OCI-LY1 (cell line): Measurements from ENCODE around the gene GMDS.

ENCODE experiments used
- H2AFZ ChIP-seq: fragments of 200-600 bp; sonication (generic), shearing (Covaris generic); 2 replicates; pipeline ENCODE4 v1.6.0; 2014; ENCODE audit warnings: antibody characterized with exemption, mild to moderate bottlenecking, low read length
- H3F3A ChIP-seq: fragments of 200-600 bp; sonication (generic), shearing (Covaris generic); 2 replicates; pipeline ENCODE4 v1.6.0; 2014; ENCODE audit warnings: mild to moderate bottlenecking, antibody characterized with exemption, low read length, moderate library complexity; ENCODE audit not compliant: insufficient read depth
- H3K27ac ChIP-seq: fragments of 200-600 bp; sonication (generic); 2 replicates; pipeline ENCODE4 v1.5.1; 2014; ENCODE audit warnings: low read length, mixed run types, mild to moderate bottlenecking, low read depth; ENCODE audit not compliant: poor library complexity, severe bottlenecking
- H3K27me3 ChIP-seq: fragments of 200-600 bp; sonication (generic); 2 replicates; pipeline ENCODE4 v1.6.0; 2014; ENCODE audit warnings: antibody characterized with exemption, mild to moderate bottlenecking, low read length, moderate library complexity; ENCODE audit not compliant: insufficient read depth
- H3K36me3 ChIP-seq: fragments of 200-600 bp; sonication (generic); 2 replicates; pipeline ENCODE4 v1.6.1; 2014; ENCODE audit warnings: mild to moderate bottlenecking, antibody characterized with exemption, low read length, moderate library complexity, mixed read lengths; ENCODE audit not compliant: insufficient read depth
- H3K4me1 ChIP-seq: fragments of 200-600 bp; sonication (generic); 2 replicates; pipeline ENCODE4 v1.5.1; 2014; ENCODE audit warnings: mild to moderate bottlenecking, low read length, moderate library complexity; ENCODE audit not compliant: insufficient read depth, severe bottlenecking
- H3K4me2 ChIP-seq: fragments of 200-600 bp; sonication (generic), shearing (Covaris generic); 2 replicates; pipeline ENCODE4 v1.6.1; 2014; ENCODE audit warnings: low read length
- H3K4me3 ChIP-seq: fragments of 200-600 bp; sonication (generic); 2 replicates; pipeline ENCODE4 v1.5.1; 2014; ENCODE audit warnings: low read length, low read depth, mild to moderate bottlenecking, mixed read lengths; ENCODE audit not compliant: poor library complexity, severe bottlenecking
- H3K79me2 ChIP-seq: fragments of 200-600 bp; shearing (Covaris generic); 2 replicates; pipeline ENCODE4 v1.6.1; 2016; ENCODE audit warnings: mixed run types, low read length, mixed read lengths; ENCODE audit not compliant: insufficient read depth
- H3K9ac ChIP-seq: fragments of 200-600 bp; sonication (generic), shearing (Covaris generic); 2 replicates; pipeline ENCODE4 v1.6.1; 2014; ENCODE audit warnings: mild to moderate bottlenecking, low read length, mixed read lengths
- H3K9me2 ChIP-seq: fragments of 200-600 bp; sonication (generic), shearing (Covaris generic); 2 replicates; pipeline ENCODE4 v1.6.1; 2014; ENCODE audit warnings: low read depth, mild to moderate bottlenecking, low read length, mixed read lengths
- H3K9me3 ChIP-seq: fragments of 200-600 bp; shearing (Covaris generic); 2 replicates; pipeline ENCODE4 v1.6.1; 2014; ENCODE audit warnings: low read length, mixed read lengths
- H4K20me1 ChIP-seq: fragments of 200-600 bp; sonication (generic), shearing (Covaris generic); 2 replicates; pipeline ENCODE4 v1.6.0; 2016; ENCODE audit warnings: mild to moderate bottlenecking, low read length; ENCODE audit not compliant: insufficient read depth
- CTCF ChIP-seq: fragments of 200-600 bp; sonication (generic), shearing (Covaris generic); IDR thresholded peaks from 2 replicates; pipeline ENCODE4 v1.5.1; 2017; ENCODE audit warnings: mild to moderate bottlenecking, antibody characterized with exemption, low read length, moderate library complexity, mixed read lengths
- EZH2 ChIP-seq: fragments of 200-600 bp; sonication (generic), shearing (Covaris generic); IDR thresholded peaks from 2 replicates; pipeline ENCODE4 v1.8.0; 2017; ENCODE audit warnings: borderline replicate concordance, mixed run types, mild to moderate bottlenecking, antibody characterized with exemption, low read length, moderate library complexity, mixed read lengths

GMDS gene

GRCh38 chr6:1761477-1761877, 483.9 kb downstream of the GMDS start:
- Histone ChIP-seq H3K4me1 (no peaks in the 10 kb centered on the region), H3K36me3 (no peaks in the 10 kb centered on the region; the same call in 1 of the 2 replicates), H3K27ac (no peak overlapping the region), H3K79me2 (no peaks in the 10 kb centered on the region), H3K9ac (no peak overlapping the region), H3K9me2 (no peaks in the 10 kb centered on the region), H2AFZ (no peak overlapping the region), H4K20me1 (no peaks in the 10 kb centered on the region), H3F3A (no peaks in the 10 kb centered on the region), H3K4me3 (no peak overlapping the region), H3K9me3 (no peaks in the 10 kb centered on the region), H3K4me2 (no peak overlapping the region), H3K27me3 (no peaks in the 10 kb centered on the region)
- TF ChIP-seq EZH2 (no peak), CTCF (no peak)

GRCh38 chr6:1760876-1761275, 484.5 kb downstream of the GMDS start:
- Histone ChIP-seq H3F3A (no peaks in the 10 kb centered on the region), H3K4me1 (no peaks in the 10 kb centered on the region), H2AFZ (no peak overlapping the region), H3K79me2 (no peaks in the 10 kb centered on the region), H3K4me3 (no peak overlapping the region), H3K9me2 (no peaks in the 10 kb centered on the region), H3K27ac (no peak overlapping the region), H3K9ac (no peak overlapping the region), H3K27me3 (no peaks in the 10 kb centered on the region), H4K20me1 (no peaks in the 10 kb centered on the region), H3K9me3 (no peaks in the 10 kb centered on the region), H3K36me3 (no peaks in the 10 kb centered on the region; the same call in 1 of the 2 replicates), H3K4me2 (no peak overlapping the region)
- TF ChIP-seq EZH2 (no peak), CTCF (no peak)

- Histone ChIP-seq H3K4me2 (no peak overlapping the region), H3K4me3 (no peak overlapping the region), H3F3A (no peaks in the 10 kb centered on the region), H2AFZ (no peak overlapping the region), H3K27me3 (no peaks in the 10 kb centered on the region), H3K9me2 (no peaks in the 10 kb centered on the region), H3K27ac (no peak overlapping the region), H3K9ac (no peak overlapping the region), H4K20me1 (no peaks in the 10 kb centered on the region), H3K9me3 (no peaks in the 10 kb centered on the region), H3K4me1 (no peaks in the 10 kb centered on the region), H3K79me2 (no peaks in the 10 kb centered on the region), H3K36me3 (no peaks in the 10 kb centered on the region; the same call in 1 of the 2 replicates)
- TF ChIP-seq CTCF (no peak), EZH2 (no peak)
These were observed 485.5 kb downstream of the GMDS start for GRCh38 chr6:1759870-1760269.
